Umbilical cord (tissue), 1 donor: ENCODE results near the gene ABLIM2. TPM values are rescaled to one million over a fixed set of nuclear protein-coding genes. Genes with fewer than 3 reads are reported as not detected.

Experiments
- total RNA-seq: library from RNA; depleted of rRNA; stranded (reverse); fragments of >200 nt; gene quantifications from one replicate; pipeline ENCODE4 v1.2.3, GENCODE V29; 2014; ENCODE audit warnings: low replicate concordance; ENCODE audit not compliant: insufficient read depth

The ABLIM2 gene
- total RNA-seq, 1 donor from 2014 or later, result 0.96 TPM

Other genes with a start within 250 kb of the ABLIM2 start
- 59.5 TPM for gene AFAP1, start 219.0 kb downstream of the ABLIM2 start, total RNA-seq
- gene SH3TC1, start 40.5 kb upstream of the ABLIM2 start, total RNA-seq, result 59.5 TPM
- gene HTRA3, start 110.9 kb upstream of the ABLIM2 start, total RNA-seq, result 17.8 TPM